HG03575 (cell line): Measurements from ENCODE around the gene SPTSSB.

Experiments
- ATAC-seq: cut with Tn5 transposase; IDR thresholded peaks from one replicate; pipeline ENCODE4 v1.9.1; 2021; ENCODE audit not compliant: unreplicated experiment, insufficient number of reproducible peaks, low FRiP score; ENCODE audit errors: extremely low read depth

SPTSSB gene

DNA sequence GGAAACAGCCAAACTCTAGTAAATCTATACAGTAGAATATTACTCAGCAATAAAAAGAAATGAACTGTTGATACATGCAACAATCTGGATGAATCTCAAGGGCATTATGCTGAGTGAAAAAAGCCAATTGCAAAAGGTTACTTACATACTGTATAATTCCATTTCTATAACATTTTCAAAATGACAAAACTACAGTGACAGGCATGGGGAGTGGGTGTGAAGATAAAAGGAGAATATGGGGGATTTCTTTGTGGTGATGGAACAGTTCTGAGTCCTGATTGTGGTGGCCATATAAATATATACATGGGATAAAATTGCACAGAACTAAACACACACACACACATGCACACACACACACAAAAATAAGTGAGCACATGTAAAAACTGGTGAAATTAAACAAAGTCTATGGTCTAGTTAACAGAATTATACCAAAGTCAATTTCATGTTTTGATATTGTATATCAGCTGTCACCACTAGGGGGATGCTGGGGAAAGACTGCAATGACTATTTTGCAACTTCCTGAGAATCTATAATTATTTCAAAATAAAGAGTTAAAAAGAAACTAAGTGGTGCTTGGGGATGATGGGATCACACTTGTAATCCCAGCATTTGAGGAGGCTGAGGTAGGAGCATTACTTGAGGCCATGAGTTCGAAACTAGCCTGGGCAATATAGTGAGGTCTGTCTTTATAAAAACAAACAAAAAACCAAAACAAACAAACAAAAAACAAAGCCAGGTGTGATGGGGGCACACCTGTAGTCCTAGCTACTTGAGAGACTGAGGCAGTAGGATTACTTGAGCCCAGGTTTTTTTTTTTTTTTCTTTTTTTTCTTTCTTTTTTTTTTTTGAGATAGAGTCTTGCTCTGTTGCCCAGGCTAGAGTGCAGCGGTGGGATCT, 66.0 kb downstream of the SPTSSB start:
- no peak for ATAC-seq

DNA sequence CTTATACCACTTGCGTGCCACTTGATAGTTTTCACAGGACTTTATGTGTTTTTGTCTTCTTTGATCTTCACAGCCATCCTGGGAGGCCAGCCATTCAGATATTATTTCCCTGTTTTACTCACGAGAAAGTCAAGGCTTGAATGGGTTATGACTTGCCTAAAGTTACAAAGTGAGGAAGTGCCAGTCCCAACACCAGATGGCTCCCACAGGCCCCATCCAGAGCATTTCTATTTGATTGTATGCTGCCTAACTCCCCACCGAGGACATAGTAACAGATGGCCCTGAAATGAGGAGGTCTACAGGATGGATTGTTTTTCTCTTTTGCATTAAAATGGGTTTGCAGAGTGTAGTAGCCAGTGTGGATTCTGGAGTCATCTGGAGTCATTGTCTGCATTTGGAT, 74.5 kb downstream of the SPTSSB start:
- no peak for ATAC-seq

DNA sequence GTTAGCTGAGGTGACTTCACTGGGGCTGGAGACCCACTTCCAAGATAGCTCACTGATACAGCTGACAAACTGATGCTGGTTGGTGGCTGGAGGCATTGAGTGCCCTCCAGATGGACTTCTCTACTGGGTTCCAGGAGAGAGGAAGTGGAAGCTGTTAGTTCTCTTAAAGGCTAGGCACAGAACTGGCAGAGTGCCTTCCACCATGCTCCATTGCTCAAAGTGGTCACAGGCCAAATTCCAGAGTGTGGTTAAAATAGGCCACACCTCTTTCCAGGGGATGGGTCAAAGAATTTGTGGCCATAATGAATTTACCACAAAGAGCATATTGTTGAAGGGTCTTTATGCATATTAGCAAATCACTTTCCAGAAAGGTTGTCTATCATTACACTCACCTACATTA, 76.0 kb downstream of the SPTSSB start:
- ATAC-seq: no peak
